Mesenchymal stem cell (in vitro differentiated cells and primary cell): Measurements from ENCODE around the gene YEATS4.

Experiments used
- DNase-seq: peaks from one replicate; pipeline ENCODE4 v3.0.0-alpha.2; 2013
- H2AFZ ChIP-seq: one replicate; pipeline ENCODE4 v1.6.1; 2013; ENCODE audit warnings: low read depth, mild to moderate bottlenecking, control low read depth, inconsistent platforms, low read length, moderate library complexity
- H2AK5ac ChIP-seq: 2 replicates; pipeline ENCODE4 v1.6.1; 2013; ENCODE audit warnings: low read length, moderate library complexity, mild to moderate bottlenecking, inconsistent platforms; ENCODE audit not compliant: severe bottlenecking
- H2BK120ac ChIP-seq: one replicate; pipeline ENCODE4 v1.6.1; 2013; ENCODE audit warnings: low read depth, mild to moderate bottlenecking, inconsistent platforms, low read length, moderate library complexity
- H2BK12ac ChIP-seq, 2 experiments: one replicate each; pipeline ENCODE4 v1.6.1; 2013; ENCODE audit warnings: inconsistent platforms in 2 of 2, low read length in 2 of 2, mild to moderate bottlenecking in 2 of 2, moderate library complexity in 2 of 2, control low read depth in 1 of 2
- H2BK15ac ChIP-seq: one replicate; pipeline ENCODE4 v1.6.1; 2013; ENCODE audit warnings: mild to moderate bottlenecking, low read depth, inconsistent platforms; ENCODE audit not compliant: poor library complexity, severe bottlenecking
- H2BK5ac ChIP-seq: 2 replicates; pipeline ENCODE4 v1.6.1; 2013; ENCODE audit warnings: low read depth, mild to moderate bottlenecking, low read length, control low read depth, inconsistent platforms; ENCODE audit not compliant: poor library complexity, severe bottlenecking
- H3K14ac ChIP-seq, 2 experiments: one replicate each; pipeline ENCODE4 v1.6.1; 2013; ENCODE audit warnings: inconsistent platforms in 2 of 2, low read length in 2 of 2, control low read depth in 1 of 2, mild to moderate bottlenecking in 1 of 2, moderate library complexity in 1 of 2
- H3K18ac ChIP-seq, 2 experiments: one replicate each; pipeline ENCODE4 v1.6.1; 2013; ENCODE audit warnings: inconsistent platforms in 2 of 2, low read length in 2 of 2, control low read depth in 1 of 2, low read depth in 1 of 2, mild to moderate bottlenecking in 1 of 2
- H3K23ac ChIP-seq, 2 experiments: one replicate each; pipeline ENCODE4 v1.6.1; 2013; ENCODE audit warnings: inconsistent platforms in 2 of 2, low read length in 2 of 2, mild to moderate bottlenecking in 2 of 2, moderate library complexity in 2 of 2, control low read depth in 1 of 2
- H3K27ac ChIP-seq: 2 replicates; pipeline ENCODE4 v1.5.1; 2013; ENCODE audit warnings: mild to moderate bottlenecking, moderate library complexity, low read length, control low read depth, inconsistent platforms; ENCODE audit not compliant: poor library complexity, severe bottlenecking
- H3K27me3 ChIP-seq, 2 experiments: 2 replicates each; pipeline versions ENCODE4 v1.6.1 to v1.7.0; 2013; ENCODE audit warnings: low read length in 2 of 2, mild to moderate bottlenecking in 2 of 2, moderate library complexity in 2 of 2, control low read depth in 1 of 2, inconsistent platforms in 1 of 2; ENCODE audit not compliant: control insufficient read depth in 1 of 2, insufficient read depth in 1 of 2
- H3K36me3 ChIP-seq, 2 experiments: 2 replicates each; pipeline versions ENCODE4 v1.6.1 to v1.7.0; 2013; ENCODE audit warnings: low read length in 2 of 2, control low read depth in 1 of 2, inconsistent platforms in 1 of 2, low read depth in 1 of 2, mild to moderate bottlenecking in 1 of 2; ENCODE audit not compliant: insufficient read depth in 2 of 2, control insufficient read depth in 1 of 2
- H3K4ac ChIP-seq, 2 experiments: one replicate each; pipeline ENCODE4 v1.6.1; 2013; ENCODE audit warnings: inconsistent platforms in 2 of 2, low read length in 2 of 2, mild to moderate bottlenecking in 2 of 2, moderate library complexity in 2 of 2, control low read depth in 1 of 2, low read depth in 1 of 2
- H3K4me1 ChIP-seq: 2 replicates; pipeline ENCODE4 v1.6.1; 2013; ENCODE audit warnings: low read depth, low read length, control low read depth; ENCODE audit not compliant: control insufficient read depth, insufficient read depth
- H3K4me2 ChIP-seq: 2 replicates; pipeline ENCODE4 v1.6.1; 2013; ENCODE audit warnings: low read length, mild to moderate bottlenecking, inconsistent platforms; ENCODE audit not compliant: poor library complexity, severe bottlenecking
- H3K4me3 ChIP-seq, 2 experiments: 2 replicates each; pipeline versions ENCODE4 v1.5.1 to v1.7.0; 2013; ENCODE audit warnings: low read length in 2 of 2, mild to moderate bottlenecking in 2 of 2, control low read depth in 1 of 2, low read depth in 1 of 2; ENCODE audit not compliant: insufficient read depth in 1 of 2
- H3K79me1 ChIP-seq: replicated peaks from 2 replicates; pipeline ENCODE4 v1.6.1; 2013; ENCODE audit warnings: mild to moderate bottlenecking, control low read depth, low read length, inconsistent platforms; ENCODE audit not compliant: poor library complexity, severe bottlenecking
- H3K9ac ChIP-seq: 2 replicates; pipeline ENCODE4 v1.7.0; 2013; ENCODE audit warnings: mild to moderate bottlenecking, low read length, moderate library complexity
- H3K9me3 ChIP-seq: 2 replicates; pipeline ENCODE4 v1.7.0; 2013; ENCODE audit warnings: mild to moderate bottlenecking, low read length; ENCODE audit not compliant: control insufficient read depth
- H4K8ac ChIP-seq: one replicate; pipeline ENCODE4 v1.6.1; 2013; ENCODE audit warnings: inconsistent platforms, mild to moderate bottlenecking, low read length, moderate library complexity
- H4K91ac ChIP-seq: one replicate; pipeline ENCODE4 v1.6.1; 2013; ENCODE audit warnings: mild to moderate bottlenecking, low read length, inconsistent platforms
- WGBS: methylation state at CpG from one replicate; pipeline ENCODE4 v1.1.7; 2013; ENCODE audit warnings: mixed read lengths; 5-methylcytosine and 5-hydroxymethylcytosine counted together

Gene YEATS4

GRCh38 chr12:69318225-69318624 lies 41.3 kb upstream of the YEATS4 start:
- H3K9me3 ChIP-seq, result peaks cover 8% of the 10 kb centered on the region
- no peak overlapping the region for H3K4me3 ChIP-seq
- no peak overlapping the region for H3K4ac ChIP-seq
- H3K27ac ChIP-seq, result no peak overlapping the region
- H2BK15ac ChIP-seq, result no peak overlapping the region
- H4K8ac ChIP-seq, result no peak overlapping the region
- H2AK5ac ChIP-seq, result no peak overlapping the region
- H3K9ac ChIP-seq, result no peak overlapping the region
- H2BK120ac ChIP-seq, result no peak overlapping the region
- no peaks in the 10 kb centered on the region for H3K36me3 ChIP-seq
- WGBS, result 98% methylated on average over 1 of the region's 2 CpGs
- H3K23ac ChIP-seq, result no peak overlapping the region
- DNase-seq, result no peak
- H3K4me1 ChIP-seq, result no peaks in the 10 kb centered on the region
- no peak overlapping the region for H4K91ac ChIP-seq
- H2AFZ ChIP-seq, result no peak overlapping the region
- H2BK5ac ChIP-seq, result no peak overlapping the region
- H2BK12ac ChIP-seq, result no peak overlapping the region
- H3K79me1 ChIP-seq, result no peaks in the 10 kb centered on the region
- H3K27me3 ChIP-seq, result peaks cover 4 to 7% of the 10 kb centered on the region in 2 experiments
- no peak overlapping the region for H3K4me2 ChIP-seq
- H3K14ac ChIP-seq, result no peak overlapping the region
- H3K18ac ChIP-seq, result no peak overlapping the region

- WGBS, result 86% methylated on average over 1 of the region's 1 CpG
- H3K18ac ChIP-seq, result no peak overlapping the region
Observed at GRCh38 chr12:69321351-69321750, 38.2 kb upstream of the YEATS4 start.

GRCh38 chr12:69324797-69325466 lies 34.6 kb upstream of the YEATS4 start:
- no peak overlapping the region for H3K4me2 ChIP-seq
- no peak overlapping the region for H3K23ac ChIP-seq
- no peak overlapping the region for H3K9ac ChIP-seq
- H3K18ac ChIP-seq, result no peak overlapping the region
- H3K4ac ChIP-seq, result no peak overlapping the region
- H2BK5ac ChIP-seq, result no peak overlapping the region
- H4K91ac ChIP-seq, result no peak overlapping the region
- H3K79me1 ChIP-seq, result no peaks in the 10 kb centered on the region
- no peaks in the 10 kb centered on the region for H3K9me3 ChIP-seq
- no peak overlapping the region for H3K14ac ChIP-seq
- no peak overlapping the region for H3K27ac ChIP-seq
- H2BK15ac ChIP-seq, result no peak overlapping the region
- H2AK5ac ChIP-seq, result no peak overlapping the region
- no peak overlapping the region for H2BK12ac ChIP-seq
- no peak overlapping the region for H2BK120ac ChIP-seq
- 89% methylated on average over 2 of the region's 2 CpGs for WGBS
- H3K36me3 ChIP-seq, result no peaks in the 10 kb centered on the region
- no peak for DNase-seq
- H4K8ac ChIP-seq, result no peak overlapping the region
- H3K27me3 ChIP-seq, result peaks cover 19 to 43% of the 10 kb centered on the region in 2 experiments
- H3K4me1 ChIP-seq, result no peaks in the 10 kb centered on the region
- no peak overlapping the region for H3K4me3 ChIP-seq
- H2AFZ ChIP-seq, result no peak overlapping the region

More at GRCh38 chr12:69321351-69321750, 38.2 kb upstream of the YEATS4 start:
- no peak overlapping the region for H4K91ac ChIP-seq
- peaks cover 8% of the 10 kb centered on the region for H3K9me3 ChIP-seq
- H3K79me1 ChIP-seq, result no peaks in the 10 kb centered on the region
- no peaks in the 10 kb centered on the region for H3K4me1 ChIP-seq
- H2BK120ac ChIP-seq, result no peak overlapping the region
- peaks cover 10 to 17% of the 10 kb centered on the region in 2 experiments for H3K27me3 ChIP-seq
- no peak overlapping the region for H2BK5ac ChIP-seq
- no peak overlapping the region for H2AK5ac ChIP-seq
- H3K4ac ChIP-seq, result no peak overlapping the region
- no peak overlapping the region for H3K23ac ChIP-seq
- no peak overlapping the region for H3K9ac ChIP-seq
- no peak overlapping the region for H3K4me3 ChIP-seq
- no peak overlapping the region for H3K4me2 ChIP-seq
- H3K36me3 ChIP-seq, result no peaks in the 10 kb centered on the region
- H2BK12ac ChIP-seq, result no peak overlapping the region
- no peak overlapping the region for H4K8ac ChIP-seq
- H2BK15ac ChIP-seq, result no peak overlapping the region
- no peak overlapping the region for H3K27ac ChIP-seq
- H3K14ac ChIP-seq, result no peak overlapping the region
- no peak overlapping the region for H2AFZ ChIP-seq
- DNase-seq, result no peak

DNA sequence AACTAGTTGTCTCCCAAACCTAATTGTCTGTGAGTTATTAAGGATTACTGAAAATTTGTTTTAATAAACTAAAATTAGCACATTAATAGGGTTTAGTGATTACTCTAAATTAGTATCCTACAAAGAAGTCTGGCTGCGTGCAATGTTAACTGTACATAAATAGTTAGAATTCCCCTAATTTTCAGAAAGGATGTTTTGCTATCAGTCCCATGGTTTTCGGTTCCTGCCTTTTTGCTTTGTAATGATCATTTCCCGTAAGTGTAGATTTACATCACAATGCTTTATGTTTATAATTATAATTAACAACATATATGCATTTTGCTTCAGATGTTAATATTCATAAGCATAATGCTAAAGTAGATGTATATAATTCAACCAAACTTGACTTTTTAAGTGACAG lies 31.1 kb upstream of the YEATS4 start:
- no peaks in the 10 kb centered on the region for H3K4me1 ChIP-seq
- H2BK120ac ChIP-seq, result no peak overlapping the region
- no peaks in the 10 kb centered on the region for H3K9me3 ChIP-seq
- no peak overlapping the region for H3K4me2 ChIP-seq
- H3K9ac ChIP-seq, result no peak overlapping the region
- no peak overlapping the region for H2AK5ac ChIP-seq
- no peak overlapping the region for H3K4me3 ChIP-seq
- H2BK5ac ChIP-seq, result no peak overlapping the region
- no peak overlapping the region for H4K91ac ChIP-seq
- no peak overlapping the region for H3K23ac ChIP-seq
- no peaks in the 10 kb centered on the region for H3K79me1 ChIP-seq
- DNase-seq, result no peak
- no peak overlapping the region for H3K14ac ChIP-seq
- H2BK15ac ChIP-seq, result no peak overlapping the region
- H3K27ac ChIP-seq, result no peak overlapping the region
- H4K8ac ChIP-seq, result no peak overlapping the region
- no peak overlapping the region for H3K18ac ChIP-seq
- H3K27me3 ChIP-seq, result peaks cover 17 to 58% of the 10 kb centered on the region in 2 experiments
- no peak overlapping the region for H2BK12ac ChIP-seq
- no peak overlapping the region for H3K4ac ChIP-seq
- WGBS, result 100% methylated on average over 1 of the region's 3 CpGs
- H3K36me3 ChIP-seq, result no peaks in the 10 kb centered on the region
- no peak overlapping the region for H2AFZ ChIP-seq
